ENCODE data around the gene DBET. TPM values are rescaled to one million over a fixed set of nuclear protein-coding genes. Genes with fewer than 3 reads are reported as not detected.
"Not testable (repeated sequence)": the region's sequence is repeated elsewhere in the genome, so short reads cannot be mapped to it uniquely, and the experiment has no call there.

The DBET gene
- total RNA-seq (not detected), polyA plus RNA-seq (ENCODE audit: insufficient read depth, low read depth, low replicate concordance) (not detected)
- long read RNA-seq, donor 1 = 0 reads
- long read RNA-seq, donor 2 = 0 reads
- long read RNA-seq, donor 3 = 0 reads
- long read RNA-seq, donor 4 = 0 reads
- long read RNA-seq, donor 5 = 0 reads
- long read RNA-seq, donor 6 = 0 reads
- long read RNA-seq, donor 7 = 0 reads
- long read RNA-seq, donor 8, partial matches to known transcripts = 0 of 2 reads
- long read RNA-seq, donor 8, other reads (novel, unspliced or antisense) = 0 of 2 reads
- long read RNA-seq, donor 9, partial matches to known transcripts = 0 of 1 reads
- long read RNA-seq, donor 9, other reads (novel, unspliced or antisense) = 0 of 1 reads
- long read RNA-seq, donor 10 = 0 reads

- H3K9ac ChIP-seq (ENCODE audit: low read length in 3 of 3); H3K9me3 ChIP-seq (ENCODE audit: control insufficient read depth in 2 of 3, insufficient read depth in 1 of 3, low read length in 3 of 3); intact Hi-C loops (cut with DNase I); H3K27ac ChIP-seq (ENCODE audit: low read depth in 2 of 2, low read length in 2 of 2); H3K4me1 ChIP-seq (ENCODE audit: control insufficient read depth in 2 of 3, insufficient read depth in 2 of 3, low read depth in 1 of 3, low read length in 3 of 3); H3K4me3 ChIP-seq (ENCODE audit: low read length in 3 of 3); H3K27me3 ChIP-seq (ENCODE audit: control insufficient read depth, insufficient read depth, low read length); FAIRE-seq; H3K36me3 ChIP-seq (ENCODE audit: control insufficient read depth in 2 of 3, insufficient read depth in 3 of 3, low read length in 3 of 3); DNase-seq: not testable (repeated sequence)
Observed at GRCh38 chr4:190064342-190064741, at the start of gene DBET. Gene DBET (plus strand): TSS chr4:190064502.

GRCh38 chr4:190014771-190015537 is 49.3 kb upstream of the DBET start:
- intact Hi-C loops (cut with DNase I) = no loop called here
- no peaks in the 10 kb centered on the region for H3K4me1 ChIP-seq (ENCODE audit: control insufficient read depth in 2 of 3, insufficient read depth in 2 of 3, low read depth in 1 of 3, low read length in 3 of 3)
- no peak for FAIRE-seq
- H3K27me3 ChIP-seq (ENCODE audit: control insufficient read depth, insufficient read depth, low read length) = peaks cover 34% of the 10 kb centered on the region
- H3K36me3 ChIP-seq (ENCODE audit: control insufficient read depth in 2 of 3, insufficient read depth in 3 of 3, low read length in 3 of 3) = no peaks in the 10 kb centered on the region
- DNase-seq = peak; percentile 44 to 71 (median 50)
- no peak overlapping the region for H3K27ac ChIP-seq (ENCODE audit: low read depth in 2 of 2, low read length in 2 of 2)
- H3K9ac ChIP-seq (ENCODE audit: low read length in 3 of 3) = no peak overlapping the region
- no peak for TF ChIP-seq CTCF (IDR thresholded peaks at IDR 0.05; ENCODE audit: borderline replicate concordance, extremely low read depth, insufficient read depth)
- no peak overlapping the region for H3K4me3 ChIP-seq (ENCODE audit: low read length in 3 of 3)
- no peaks in the 10 kb centered on the region for H3K9me3 ChIP-seq (ENCODE audit: control insufficient read depth in 2 of 3, insufficient read depth in 1 of 3, low read length in 3 of 3)

GRCh38 chr4:190015538-190016368 is 48.5 kb upstream of the DBET start:
- no peak for FAIRE-seq
- peaks cover 0 to under 1% (median 0%) of the 10 kb centered on the region in 3 donors for H3K4me1 ChIP-seq (ENCODE audit: control insufficient read depth in 2 of 3, insufficient read depth in 2 of 3, low read depth in 1 of 3, low read length in 3 of 3)
- intact Hi-C loops (cut with DNase I) = no loop called here
- H3K27ac ChIP-seq (ENCODE audit: low read depth in 2 of 2, low read length in 2 of 2) = no peak overlapping the region
- TF ChIP-seq CTCF (IDR thresholded peaks at IDR 0.05; ENCODE audit: borderline replicate concordance, extremely low read depth, insufficient read depth) = no peak
- H3K27me3 ChIP-seq (ENCODE audit: control insufficient read depth, insufficient read depth, low read length) = peaks cover 41% of the 10 kb centered on the region
- H3K9me3 ChIP-seq (ENCODE audit: control insufficient read depth in 2 of 3, insufficient read depth in 1 of 3, low read length in 3 of 3) = no peaks in the 10 kb centered on the region
- peak in 2 of 5 donors; percentile 3 to 13 for DNase-seq
- no peaks in the 10 kb centered on the region for H3K36me3 ChIP-seq (ENCODE audit: control insufficient read depth in 2 of 3, insufficient read depth in 3 of 3, low read length in 3 of 3)
- H3K9ac ChIP-seq (ENCODE audit: low read length in 3 of 3) = no peak overlapping the region
- H3K4me3 ChIP-seq (ENCODE audit: low read length in 3 of 3) = no peak overlapping the region

All from kidney (tissue), 22 donors.